Mucosa of descending colon (tissue), 3 donors: ENCODE measurements around the gene PKHD1. TPM values are rescaled to one million over a fixed set of nuclear protein-coding genes. Genes with fewer than 3 reads are reported as not detected.
"Not testable (repeated sequence)": the region's sequence is repeated elsewhere in the genome, so short reads cannot be mapped to it uniquely, and the experiment has no call there.

Source experiments
- ATAC-seq: fragments of 200-7000 bp; cut with Tn5 transposase; one replicate; pipeline ENCODE4 v1.9.1; 2020; ENCODE audit warnings: mild to moderate bottlenecking, moderate library complexity
- DNase-seq, 3 donors: peaks; one replicate each; pipeline ENCODE4 v3.0.0-alpha.2; 2020
- H3K36me3 ChIP-seq: fragments of 200-600 bp; one replicate; pipeline ENCODE4 v1.8.0; 2021; ENCODE audit warnings: low read depth, mild to moderate bottlenecking
- H3K4me1 ChIP-seq: fragments of 200-600 bp; one replicate; pipeline ENCODE4 v1.8.0; 2021; ENCODE audit warnings: low read depth, mild to moderate bottlenecking
- H3K4me3 ChIP-seq: fragments of 200-600 bp; one replicate; pipeline ENCODE4 v1.8.0; 2021; ENCODE audit warnings: mild to moderate bottlenecking
- H3K9me3 ChIP-seq: fragments of 200-600 bp; one replicate; pipeline ENCODE4 v1.8.0; 2021; ENCODE audit warnings: mild to moderate bottlenecking
- CTCF ChIP-seq: fragments of 200-600 bp; IDR thresholded peaks from one replicate; pipeline ENCODE4 v1.8.0; 2022; ENCODE audit warnings: antibody characterized with exemption, mild to moderate bottlenecking
- intact Hi-C, 2 donors: fragments of 100-400 bp; cut with DNase I in 1 of 2; cut with micrococcal nuclease in 1 of 2; formaldehyde crosslinking; loops; one replicate each; pipeline versions ENCODE4 v1.11.0 to v1.11.1; 2022; cut with DNase I, micrococcal nuclease
- total RNA-seq, 3 donors: library from RNA; stranded (reverse); fragmentation: NEBNext Ultra II Directional in 2 of 3; extraction: Animal tissue kit (Norgen Biotek cat#: 25700) in 2 of 3; gene quantifications; one replicate each; pipeline versions ENCODE4 v1.2.1 to v1.2.4, GENCODE V29; 2021 to 2023
- donor health status: DM: no; HTN: no; CAD: no; lungs with moderate emphysema.
- donor health status: DM: no; HTN: no; CAD: no.
- donor health status: DM: no; HTN: yes; CAD: no.

PKHD1 gene
- total RNA-seq, 3 donors from 2014 or later = 0.12 to 0.22 (median 0.20) TPM

- no peak for DNase-seq
- Histone ChIP-seq H3K9me3 (no peaks in the 10 kb centered on the region), H3K4me1 (no peaks in the 10 kb centered on the region), H3K36me3 (no peaks in the 10 kb centered on the region), H3K4me3 (no peak overlapping the region)
- TF ChIP-seq CTCF = no peak
- intact Hi-C loops = no loop called here
- no peak for ATAC-seq
These were observed 103.8 kb downstream of the PKHD1 start for GRCh38 chr6:51983564-51983963.

GRCh38 chr6:51982695-51983094 is 104.7 kb downstream of the PKHD1 start:
- H3K9me3 ChIP-seq, intact Hi-C loops: not testable (repeated sequence)

GRCh38 chr6:51976374-51976773 is 111.0 kb downstream of the PKHD1 start:
- H3K36me3 ChIP-seq = no peaks in the 10 kb centered on the region
- H3K4me1 ChIP-seq = no peaks in the 10 kb centered on the region
- no peak for TF ChIP-seq CTCF
- ATAC-seq (no peak), DNase-seq (no peak)
- H3K4me3 ChIP-seq = no peak overlapping the region
- H3K9me3 ChIP-seq = no peaks in the 10 kb centered on the region
- intact Hi-C loops = no loop called here

More at GRCh38 chr6:51982695-51983094, 104.7 kb downstream of the PKHD1 start:
- H3K36me3 ChIP-seq, ATAC-seq, DNase-seq, H3K4me3 ChIP-seq, H3K4me1 ChIP-seq: not testable (repeated sequence)

- TF ChIP-seq CTCF = no peak
These were observed 114.8 kb downstream of the PKHD1 start for GRCh38 chr6:51972659-51973058.

GRCh38 chr6:51968265-51968664 is 119.1 kb downstream of the PKHD1 start:
- H3K4me1 ChIP-seq = no peaks in the 10 kb centered on the region
- no peak overlapping the region for H3K4me3 ChIP-seq
- no peaks in the 10 kb centered on the region for H3K36me3 ChIP-seq
- no peaks in the 10 kb centered on the region for H3K9me3 ChIP-seq
- no peak for TF ChIP-seq CTCF
- no peak for ATAC-seq
- intact Hi-C loops = loop anchor here in 1 of 2 donors (10.0 kb wide), 1 partner anchor 113 kb away; no protein-coding TSS in a partner anchor
- no peak for DNase-seq

More at GRCh38 chr6:51972659-51973058, 114.8 kb downstream of the PKHD1 start:
- Histone ChIP-seq H3K36me3 (no peaks in the 10 kb centered on the region), H3K4me3 (no peak overlapping the region), H3K4me1 (no peaks in the 10 kb centered on the region), H3K9me3 (no peaks in the 10 kb centered on the region)
- ATAC-seq (no peak), DNase-seq (no peak)
- intact Hi-C loops = no loop called here

GRCh38 chr6:51965222-51965801 is 122.1 kb downstream of the PKHD1 start:
- TF ChIP-seq CTCF = no peak

More at GRCh38 chr6:51965222-51965801, 122.1 kb downstream of the PKHD1 start:
- Histone ChIP-seq H3K4me1 (no peaks in the 10 kb centered on the region), H3K36me3 (no peaks in the 10 kb centered on the region), H3K9me3 (no peaks in the 10 kb centered on the region), H3K4me3 (no peak overlapping the region)
- intact Hi-C loops = loop anchor here in 1 of 2 donors (10.0 kb wide), 1 partner anchor 111 kb away; no protein-coding TSS in a partner anchor
- ATAC-seq (no peak), DNase-seq (no peak)
